Mucosa of descending colon (tissue), 3 donors: ENCODE results near the gene DHPS. TPM values are rescaled to one million over a fixed set of nuclear protein-coding genes. Genes with fewer than 3 reads are reported as not detected.

Experiments
- ATAC-seq: fragments of 200-7000 bp; cut with Tn5 transposase; one replicate; pipeline ENCODE4 v1.9.1; 2020; ENCODE audit warnings: mild to moderate bottlenecking, moderate library complexity
- DNase-seq, 3 donors: peaks; one replicate each; pipeline ENCODE4 v3.0.0-alpha.2; 2020
- H3K36me3 ChIP-seq: fragments of 200-600 bp; one replicate; pipeline ENCODE4 v1.8.0; 2021; ENCODE audit warnings: low read depth, mild to moderate bottlenecking
- H3K4me1 ChIP-seq: fragments of 200-600 bp; one replicate; pipeline ENCODE4 v1.8.0; 2021; ENCODE audit warnings: low read depth, mild to moderate bottlenecking
- H3K4me3 ChIP-seq: fragments of 200-600 bp; one replicate; pipeline ENCODE4 v1.8.0; 2021; ENCODE audit warnings: mild to moderate bottlenecking
- H3K9me3 ChIP-seq: fragments of 200-600 bp; one replicate; pipeline ENCODE4 v1.8.0; 2021; ENCODE audit warnings: mild to moderate bottlenecking
- intact Hi-C, 2 donors: fragments of 100-400 bp; cut with DNase I in 1 of 2; cut with micrococcal nuclease in 1 of 2; formaldehyde crosslinking; loops; one replicate each; pipeline versions ENCODE4 v1.11.0 to v1.11.1; 2022; cut with DNase I, micrococcal nuclease
- total RNA-seq, 3 donors: library from RNA; stranded (reverse); fragmentation: NEBNext Ultra II Directional in 2 of 3; extraction: Animal tissue kit (Norgen Biotek cat#: 25700) in 2 of 3; gene quantifications; one replicate each; pipeline versions ENCODE4 v1.2.1 to v1.2.4, GENCODE V29; 2021 to 2023
- TF ChIP-seq, protein P1 (sequence below): fragments of 200-600 bp; IDR thresholded peaks from one replicate; pipeline ENCODE4 v1.8.0; 2022; ENCODE audit warnings: antibody characterized with exemption, mild to moderate bottlenecking
- donor health status: DM: no; HTN: no; CAD: no; lungs with moderate emphysema.
- donor health status: DM: no; HTN: no; CAD: no.
- donor health status: DM: no; HTN: yes; CAD: no.

Gene DHPS
- total RNA-seq, 3 donors from 2014 or later, result 71.4 to 91.4 (median 88.9) TPM

GRCh38 chr19:12723641-12724426 lies 42.2 kb upstream of the DHPS start, which contains the start of gene TNPO2:
Gene TNPO2, minus strand, starts transcription at chr19:12723932. Its CDS starts 2,955 bp downstream, at chr19:12720977.
- TF ChIP-seq, protein P1, sequence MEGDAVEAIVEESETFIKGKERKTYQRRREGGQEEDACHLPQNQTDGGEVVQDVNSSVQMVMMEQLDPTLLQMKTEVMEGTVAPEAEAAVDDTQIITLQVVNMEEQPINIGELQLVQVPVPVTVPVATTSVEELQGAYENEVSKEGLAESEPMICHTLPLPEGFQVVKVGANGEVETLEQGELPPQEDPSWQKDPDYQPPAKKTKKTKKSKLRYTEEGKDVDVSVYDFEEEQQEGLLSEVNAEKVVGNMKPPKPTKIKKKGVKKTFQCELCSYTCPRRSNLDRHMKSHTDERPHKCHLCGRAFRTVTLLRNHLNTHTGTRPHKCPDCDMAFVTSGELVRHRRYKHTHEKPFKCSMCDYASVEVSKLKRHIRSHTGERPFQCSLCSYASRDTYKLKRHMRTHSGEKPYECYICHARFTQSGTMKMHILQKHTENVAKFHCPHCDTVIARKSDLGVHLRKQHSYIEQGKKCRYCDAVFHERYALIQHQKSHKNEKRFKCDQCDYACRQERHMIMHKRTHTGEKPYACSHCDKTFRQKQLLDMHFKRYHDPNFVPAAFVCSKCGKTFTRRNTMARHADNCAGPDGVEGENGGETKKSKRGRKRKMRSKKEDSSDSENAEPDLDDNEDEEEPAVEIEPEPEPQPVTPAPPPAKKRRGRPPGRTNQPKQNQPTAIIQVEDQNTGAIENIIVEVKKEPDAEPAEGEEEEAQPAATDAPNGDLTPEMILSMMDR, result no peak
- DNase-seq, result peak; percentile 73 to 75 (median 73)
- Histone ChIP-seq H3K36me3 (no peaks in the 10 kb centered on the region), H3K9me3 (no peaks in the 10 kb centered on the region), H3K4me1 (peaks cover 21% of the 10 kb centered on the region), H3K4me3 (no peak within 1 kb of the TSS)
- peak; percentile 57 for ATAC-seq
- intact Hi-C loops, result no loop called here

GRCh38 chr19:12723381-12723640 lies 41.6 kb upstream of the DHPS start:
- Histone ChIP-seq H3K4me3 (no peak overlapping the region), H3K36me3 (no peaks in the 10 kb centered on the region), H3K9me3 (no peaks in the 10 kb centered on the region), H3K4me1 (peaks cover 21% of the 10 kb centered on the region)
- DNase-seq, result no peak
- intact Hi-C loops, result no loop called here
- ATAC-seq, result no peak
- TF ChIP-seq, protein P1, result no peak

DNA sequence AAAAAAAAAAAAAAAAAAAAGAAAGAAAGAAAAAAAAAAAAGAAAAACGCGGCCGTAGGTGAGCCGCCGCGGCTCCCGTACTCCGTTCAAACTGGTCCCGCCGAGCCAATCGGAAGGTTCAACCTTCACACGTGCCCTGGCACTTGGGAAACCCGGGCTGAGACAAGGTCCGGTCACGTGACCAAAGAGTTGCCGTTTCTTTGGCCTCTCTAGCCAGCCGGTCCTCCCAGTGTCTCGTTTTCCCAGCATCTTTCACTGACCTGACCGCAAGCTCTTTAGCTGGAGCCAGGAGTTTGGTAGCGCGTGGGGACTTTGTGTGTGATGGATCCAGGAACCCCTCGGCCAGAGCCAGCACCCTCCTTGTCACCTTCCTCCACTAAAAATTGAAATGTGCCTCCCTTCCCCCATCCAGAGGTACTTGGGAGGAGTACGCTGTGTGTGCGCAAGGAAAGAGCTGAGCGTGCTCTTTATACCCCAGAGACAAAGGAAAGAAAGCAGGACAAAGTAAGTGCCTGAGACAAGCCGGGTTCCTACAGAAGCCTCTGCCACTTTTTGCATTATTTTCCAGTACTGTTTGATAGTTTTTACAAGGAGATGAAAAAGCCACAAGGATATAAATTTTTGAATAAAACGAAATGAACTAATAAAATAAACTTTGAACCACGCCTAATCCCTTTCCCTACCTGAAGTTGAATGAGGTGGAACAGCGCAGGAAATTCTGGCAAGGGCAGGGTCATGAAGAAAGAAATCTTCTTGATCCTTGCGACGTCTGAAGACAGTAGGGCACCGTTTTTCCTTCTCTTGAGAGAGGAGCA lies 41.1 kb upstream of the DHPS start:
- H3K36me3 ChIP-seq, result no peaks in the 10 kb centered on the region
- intact Hi-C loops, result no loop called here
- H3K4me3 ChIP-seq, result peak overlapping the region; percentile 63
- TF ChIP-seq, protein P1, result no peak
- peaks cover 21% of the 10 kb centered on the region for H3K4me1 ChIP-seq
- no peaks in the 10 kb centered on the region for H3K9me3 ChIP-seq
- DNase-seq (peak; percentile 92 to 98 (median 98)), ATAC-seq (peak; percentile 94)

DNA sequence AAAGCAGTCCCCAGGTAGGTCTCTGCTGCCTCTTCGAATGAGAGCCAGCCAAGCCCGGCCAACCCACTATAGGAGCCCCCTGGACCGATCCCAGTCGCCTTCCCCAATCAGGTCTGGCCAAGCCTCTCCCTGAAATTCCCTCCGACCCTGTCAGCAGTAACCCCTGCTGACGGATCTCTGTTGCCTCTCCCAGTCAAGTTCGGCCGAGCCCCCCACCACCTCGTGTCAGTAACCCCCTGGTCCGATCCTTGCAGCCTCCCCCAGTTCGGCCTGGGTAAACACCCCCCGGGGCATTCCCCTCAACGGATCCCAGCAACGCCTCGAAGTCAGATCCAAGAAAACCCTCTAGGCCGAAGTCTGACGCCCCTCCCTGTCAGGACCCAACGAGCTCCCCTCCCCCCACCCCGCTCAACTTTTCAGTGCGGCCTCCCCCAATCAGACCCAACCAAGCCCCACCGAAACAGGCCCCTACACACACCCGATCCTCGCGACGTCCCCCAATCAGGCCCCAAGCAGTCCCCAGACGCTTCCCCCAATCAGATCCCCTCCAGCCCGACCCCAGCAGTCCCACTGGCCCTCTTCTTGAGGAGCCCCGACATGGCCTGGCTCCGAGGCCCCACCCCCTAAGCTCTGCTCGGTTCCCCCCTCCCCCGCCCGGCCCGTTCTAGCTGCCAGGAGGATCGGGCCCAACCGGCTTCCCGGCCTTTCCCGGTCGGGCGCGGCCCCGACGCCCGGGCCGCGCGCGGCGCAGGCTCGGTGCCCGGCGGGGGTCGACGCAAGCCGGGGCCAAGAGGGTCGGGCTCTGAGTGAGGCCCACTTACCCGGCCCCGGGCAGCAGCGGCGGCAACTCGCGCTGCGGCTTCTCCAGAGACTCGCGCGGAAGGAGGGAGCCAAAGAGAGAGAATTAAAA lies 40.2 kb upstream of the DHPS start:
- DNase-seq, result peak; percentile 64 to 84 (median 75)
- TF ChIP-seq, protein P1, result no peak
- Histone ChIP-seq H3K9me3 (no peaks in the 10 kb centered on the region), H3K36me3 (no peaks in the 10 kb centered on the region), H3K4me1 (peaks cover 21% of the 10 kb centered on the region), H3K4me3 (peak overlapping the region; percentile 63)
- intact Hi-C loops, result no loop called here
- ATAC-seq, result peak; percentile 59

- intact Hi-C loops, result no loop called here
- ATAC-seq (peak; percentile 9), DNase-seq (peak in 2 of 3 donors; percentile 32 to 43)
- H3K4me1 ChIP-seq, result peaks cover 21% of the 10 kb centered on the region
- TF ChIP-seq, protein P1, result no peak
- H3K36me3 ChIP-seq, result no peaks in the 10 kb centered on the region
- H3K9me3 ChIP-seq, result no peaks in the 10 kb centered on the region
- H3K4me3 ChIP-seq, result no peak overlapping the region
Observed at GRCh38 chr19:12720851-12721655, 39.4 kb upstream of the DHPS start.
